WTC11 (cell line): ENCODE data around the gene DDC.

Source experiments
- ESRRA ChIP-seq: sonication (generic); formaldehyde crosslinking; IDR thresholded peaks from 2 replicates; pipeline ENCODE4 v1.8.1; 2022; ENCODE audit warnings: mild to moderate bottlenecking, missing genetic modification reagents, borderline replicate concordance
- NFYB ChIP-seq: sonication (generic); formaldehyde crosslinking; conservative IDR thresholded peaks from 2 replicates; pipeline ENCODE4 v1.8.0; 2022; ENCODE audit warnings: low read depth, missing genetic modification reagents
- ZNF121 ChIP-seq: sonication (generic); formaldehyde crosslinking; IDR thresholded peaks from 2 replicates; pipeline ENCODE4 v1.8.0; 2023; ENCODE audit warnings: missing genetic modification reagents

DNA sequence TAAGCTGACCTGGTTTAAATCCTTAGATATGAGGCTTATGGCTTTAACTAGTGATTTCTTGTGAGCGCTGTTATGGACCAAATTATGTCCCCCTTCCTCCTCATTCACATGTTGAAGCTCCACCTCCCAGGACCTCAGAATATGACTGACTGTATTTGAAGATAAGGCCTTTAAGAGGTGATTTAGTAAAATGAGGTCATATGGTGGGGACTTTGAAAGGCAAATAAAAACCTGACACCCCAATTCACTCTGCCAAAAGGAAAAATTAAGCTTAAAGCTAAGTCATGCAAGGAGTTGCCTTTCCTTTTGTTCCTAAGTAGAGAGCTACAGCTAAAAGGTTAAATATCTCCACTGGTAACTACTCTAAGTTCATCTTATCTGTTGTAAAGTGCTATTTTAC lies 78.7 kb downstream of the DDC start:
- TF ChIP-seq ESRRA (no peak), NFYB (no peak), ZNF121 (no peak)
